Activated T-cell treated with anti-CD3 and anti-CD28 coated beads for 48 hours (primary cell): ENCODE results near the gene HNRNPA3.
"Not testable (repeated sequence)": the region's sequence is repeated elsewhere in the genome, so short reads cannot be mapped to it uniquely, and the experiment has no call there.

Experiments used
- DNase-seq: peaks from one replicate; pipeline ENCODE4 v3.0.0-alpha.2; 2020; ENCODE audit warnings: low read depth

The HNRNPA3 gene

DNA sequence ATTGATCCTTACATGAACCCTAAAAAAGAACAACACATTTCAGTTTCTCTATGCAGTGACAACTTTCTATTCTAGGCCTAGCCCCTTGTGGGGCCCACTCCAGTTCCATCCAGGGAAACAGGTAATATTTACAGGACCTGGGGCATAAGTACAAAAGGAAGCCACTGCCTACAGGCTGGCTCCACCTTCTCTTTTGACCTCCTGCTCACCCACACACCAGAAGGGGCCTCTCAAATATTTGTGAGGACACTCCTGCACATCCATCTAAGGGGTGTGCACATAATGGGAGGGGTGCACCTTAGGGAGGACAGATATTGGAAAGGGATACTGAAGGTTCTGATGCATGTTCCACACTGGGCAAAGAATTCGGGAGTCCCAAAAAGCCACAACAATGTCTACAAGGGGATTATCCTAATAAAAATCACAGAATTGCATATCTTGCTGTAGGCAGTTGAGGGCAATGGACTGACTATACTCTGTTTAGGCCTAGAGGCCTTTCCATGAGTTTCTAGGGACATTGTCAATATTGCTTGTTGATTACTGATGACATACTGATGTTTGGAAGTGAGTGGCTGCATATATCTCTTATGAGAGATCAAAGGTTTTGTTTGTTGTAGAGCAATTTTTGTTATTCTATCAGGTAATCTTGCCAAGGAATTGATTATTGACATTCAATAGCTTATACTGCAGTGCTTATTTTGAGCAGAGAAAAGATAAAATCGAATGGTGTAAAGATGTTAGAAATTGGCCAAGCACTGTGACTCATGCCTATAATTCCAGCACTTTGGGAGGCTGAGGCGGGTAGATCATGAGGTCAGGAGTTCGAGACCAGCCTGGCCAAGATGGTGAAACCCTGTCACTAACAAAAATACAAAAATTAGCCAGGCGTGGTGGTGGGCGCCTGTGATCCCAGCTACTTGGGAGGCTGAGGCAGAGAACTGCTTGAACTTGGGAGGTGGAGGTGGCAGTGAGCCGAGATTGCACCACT, 23.8 kb upstream of the HNRNPA3 start:
- DNase-seq: no peak

DNA sequence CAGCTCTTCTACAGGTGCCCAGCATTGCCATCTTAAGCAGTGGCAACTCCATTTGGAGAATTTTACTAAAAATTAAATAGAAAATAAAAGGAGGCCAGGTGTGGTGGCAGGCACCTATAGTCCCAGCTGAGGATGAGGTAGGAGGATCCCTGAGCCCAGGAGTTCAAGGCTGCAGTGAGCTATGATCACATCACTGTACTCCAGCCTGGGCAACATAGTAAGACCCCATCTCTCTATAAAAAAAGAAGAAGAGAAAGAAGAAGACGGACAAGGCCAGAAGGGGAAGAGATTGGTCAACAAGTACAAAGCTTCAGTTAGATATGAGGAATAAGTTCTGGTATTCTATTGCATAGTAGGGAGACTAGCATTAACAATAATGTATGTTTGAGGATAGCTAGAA, 21.7 kb upstream of the HNRNPA3 start:
- no peak for DNase-seq

DNA sequence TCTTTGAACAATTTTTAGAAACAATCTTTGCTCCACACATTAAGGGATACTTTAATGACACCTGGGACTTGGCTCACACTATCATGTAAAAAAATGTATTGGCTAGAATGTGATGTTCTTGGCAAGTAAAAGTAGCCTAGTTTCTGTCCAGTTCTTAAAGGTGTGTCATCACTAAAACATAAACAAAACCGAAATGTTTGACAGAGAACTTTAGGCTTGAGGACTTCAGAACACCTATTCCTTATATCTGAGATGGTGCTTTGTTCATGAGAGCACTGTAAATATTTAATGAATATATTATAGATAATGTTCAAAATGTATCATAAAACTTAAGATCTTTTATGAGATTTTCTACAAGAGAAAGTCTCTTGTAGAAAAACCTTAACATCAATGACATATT, 19.8 kb upstream of the HNRNPA3 start:
- DNase-seq: no peak

DNA sequence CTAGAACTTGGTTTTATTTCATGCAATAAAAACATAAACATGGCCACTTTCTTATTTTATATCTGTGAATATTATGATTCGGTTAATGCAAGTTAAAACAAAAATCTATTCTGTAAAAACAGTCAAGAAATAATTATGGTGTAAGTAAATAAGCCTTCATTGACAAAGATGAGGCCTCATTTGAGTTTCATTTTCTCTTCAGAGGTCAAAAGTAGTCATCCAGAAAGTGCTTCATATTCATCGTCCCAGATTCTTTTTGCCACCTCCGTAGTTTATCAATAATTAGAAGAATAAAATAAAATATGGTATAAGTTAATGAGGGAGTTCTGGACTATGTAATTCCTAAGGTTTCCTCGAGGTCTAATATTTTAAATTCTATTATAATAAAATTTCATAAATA, 19.4 kb upstream of the HNRNPA3 start:
- DNase-seq: no peak

DNA sequence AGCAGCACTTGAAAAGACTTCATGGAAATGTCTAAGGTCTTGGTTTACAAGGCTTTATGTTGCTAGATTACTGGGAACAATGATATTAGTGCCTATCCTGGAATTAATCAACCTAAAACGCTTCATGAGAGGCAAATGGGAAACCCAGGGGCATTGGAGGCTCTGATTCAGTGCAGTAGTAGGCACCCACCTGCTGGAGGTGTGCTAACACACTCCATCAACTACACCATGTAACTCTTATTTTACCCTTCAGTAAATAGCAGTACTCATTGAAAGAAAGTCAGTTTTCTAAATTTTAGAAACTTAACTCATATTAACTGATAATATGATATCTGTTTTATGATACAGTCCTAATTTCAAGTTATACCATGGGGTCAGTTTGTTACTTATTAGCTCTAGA, 17.4 kb upstream of the HNRNPA3 start:
- no peak for DNase-seq

DNA sequence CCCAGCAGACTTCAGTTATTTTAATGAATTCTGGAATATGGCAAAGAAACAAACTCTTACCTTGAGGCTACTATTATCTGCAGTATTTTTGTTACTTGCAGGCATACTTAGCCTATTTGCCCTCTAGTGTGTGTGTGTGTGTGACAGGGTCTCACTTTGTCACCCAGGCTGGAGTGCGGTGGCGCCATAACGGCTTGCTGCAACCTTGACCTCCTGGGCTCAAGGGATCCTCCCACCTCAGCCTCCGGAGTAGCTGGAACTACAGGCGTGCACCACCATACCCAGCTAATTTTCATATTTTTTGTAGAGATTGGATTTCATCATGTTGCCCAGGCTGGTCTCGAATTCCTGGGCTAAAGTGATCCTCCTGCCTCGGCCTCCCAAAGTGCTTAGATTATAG, 12.2 kb upstream of the HNRNPA3 start:
- not testable (repeated sequence) for DNase-seq

DNA sequence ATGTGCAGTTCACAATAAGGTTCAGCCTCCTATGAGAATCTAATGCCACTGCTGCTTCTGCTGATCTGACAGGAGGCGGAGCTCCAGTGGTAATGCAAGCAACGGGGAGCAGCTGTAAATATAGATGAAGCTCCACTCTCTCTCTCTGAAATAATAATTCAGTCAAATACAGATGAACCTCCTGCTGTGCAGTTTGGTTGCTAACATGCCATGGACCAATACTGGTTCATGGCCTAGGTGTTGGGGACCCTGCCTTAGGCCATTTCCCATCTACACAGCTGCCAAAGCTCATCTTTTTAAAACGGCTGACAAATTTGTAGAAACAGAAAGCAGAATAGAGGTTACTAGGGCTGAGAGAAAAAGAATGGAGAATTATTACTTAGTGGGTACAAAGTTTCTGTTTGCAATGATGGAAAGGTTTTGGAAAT, 10.7 kb upstream of the HNRNPA3 start:
- no peak for DNase-seq

DNA sequence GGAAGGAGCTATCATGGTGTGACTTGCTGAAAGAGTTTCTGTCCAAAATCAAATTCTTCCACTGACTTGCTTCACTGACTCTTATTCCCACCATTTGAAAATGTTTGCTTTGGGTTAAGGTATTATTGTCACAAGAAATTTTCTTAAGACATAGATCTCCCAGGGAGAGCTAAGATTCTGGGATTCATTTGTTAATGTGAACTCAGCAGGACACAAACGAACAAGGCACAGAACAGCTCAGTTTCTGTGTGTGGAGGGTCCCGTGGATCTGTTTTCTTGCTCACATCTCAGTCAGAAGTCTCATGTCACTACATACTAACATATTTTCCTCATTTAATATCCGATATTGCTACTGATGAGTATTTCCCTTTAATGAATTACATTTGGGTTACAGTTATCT, 8.2 kb upstream of the HNRNPA3 start:
- DNase-seq: no peak

DNA sequence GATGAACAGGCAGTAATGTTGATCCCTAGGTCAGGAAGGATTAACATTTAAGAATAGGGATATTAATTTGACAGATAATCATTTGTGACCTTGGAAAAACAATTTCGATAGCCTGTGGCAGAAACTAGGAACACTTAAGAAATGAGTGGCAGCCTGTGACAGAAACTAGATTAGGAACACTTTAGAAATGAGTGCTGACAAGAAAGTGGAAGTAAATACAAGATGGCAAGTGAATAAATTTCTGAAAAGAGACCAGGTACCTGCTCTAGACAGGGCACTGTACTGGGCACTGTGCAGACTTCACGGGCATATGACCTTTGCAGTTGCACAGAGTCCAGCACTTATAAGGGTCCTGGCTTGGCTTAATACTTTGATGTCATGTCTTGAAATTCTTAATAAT, 5.5 kb upstream of the HNRNPA3 start:
- DNase-seq: no peak

DNA sequence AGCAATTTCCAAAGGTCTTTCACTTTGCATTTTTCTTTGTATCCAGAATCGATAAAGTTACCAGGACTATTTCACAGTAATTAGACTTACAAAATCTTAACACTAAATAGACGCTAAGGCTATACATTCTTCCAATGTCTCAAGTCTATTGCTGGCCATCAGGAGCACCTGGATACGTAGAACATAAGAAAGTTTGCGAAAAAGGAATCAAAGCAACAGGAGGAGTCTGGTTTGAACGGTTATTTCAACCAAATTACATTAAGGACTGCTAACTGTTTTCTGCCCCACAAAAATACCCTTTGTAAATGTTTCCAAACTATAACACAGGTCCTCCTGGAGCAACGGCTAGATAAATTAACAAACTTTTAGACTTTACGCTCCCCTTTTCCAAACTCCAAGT, 1.4 kb upstream of the HNRNPA3 start:
- DNase-seq: no peak

DNA sequence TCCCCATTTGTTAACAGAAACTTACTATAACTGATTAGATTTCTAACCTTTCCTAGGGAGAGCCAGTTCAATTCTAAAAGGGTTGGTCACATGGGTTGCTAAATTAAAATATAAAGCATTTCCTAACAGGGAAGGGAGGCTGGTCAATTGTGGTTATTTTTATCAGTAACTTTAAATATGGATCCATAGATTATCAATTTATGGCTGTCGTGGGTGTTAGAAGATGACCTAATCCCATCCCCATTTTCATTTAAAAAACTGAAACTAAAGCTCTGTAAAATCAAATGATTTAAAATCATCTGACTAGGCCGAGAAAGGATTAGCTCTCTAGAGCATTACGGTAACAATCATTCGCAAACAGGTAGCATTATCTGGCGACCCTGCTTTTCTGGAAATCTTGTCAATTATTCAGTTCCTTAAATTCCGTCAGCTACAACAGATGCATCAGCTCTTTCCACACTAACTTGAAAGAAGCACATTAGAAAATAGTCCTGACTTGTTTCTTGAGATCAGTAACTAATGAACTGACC, 953 bp upstream of the HNRNPA3 start:
- no peak for DNase-seq

DNA sequence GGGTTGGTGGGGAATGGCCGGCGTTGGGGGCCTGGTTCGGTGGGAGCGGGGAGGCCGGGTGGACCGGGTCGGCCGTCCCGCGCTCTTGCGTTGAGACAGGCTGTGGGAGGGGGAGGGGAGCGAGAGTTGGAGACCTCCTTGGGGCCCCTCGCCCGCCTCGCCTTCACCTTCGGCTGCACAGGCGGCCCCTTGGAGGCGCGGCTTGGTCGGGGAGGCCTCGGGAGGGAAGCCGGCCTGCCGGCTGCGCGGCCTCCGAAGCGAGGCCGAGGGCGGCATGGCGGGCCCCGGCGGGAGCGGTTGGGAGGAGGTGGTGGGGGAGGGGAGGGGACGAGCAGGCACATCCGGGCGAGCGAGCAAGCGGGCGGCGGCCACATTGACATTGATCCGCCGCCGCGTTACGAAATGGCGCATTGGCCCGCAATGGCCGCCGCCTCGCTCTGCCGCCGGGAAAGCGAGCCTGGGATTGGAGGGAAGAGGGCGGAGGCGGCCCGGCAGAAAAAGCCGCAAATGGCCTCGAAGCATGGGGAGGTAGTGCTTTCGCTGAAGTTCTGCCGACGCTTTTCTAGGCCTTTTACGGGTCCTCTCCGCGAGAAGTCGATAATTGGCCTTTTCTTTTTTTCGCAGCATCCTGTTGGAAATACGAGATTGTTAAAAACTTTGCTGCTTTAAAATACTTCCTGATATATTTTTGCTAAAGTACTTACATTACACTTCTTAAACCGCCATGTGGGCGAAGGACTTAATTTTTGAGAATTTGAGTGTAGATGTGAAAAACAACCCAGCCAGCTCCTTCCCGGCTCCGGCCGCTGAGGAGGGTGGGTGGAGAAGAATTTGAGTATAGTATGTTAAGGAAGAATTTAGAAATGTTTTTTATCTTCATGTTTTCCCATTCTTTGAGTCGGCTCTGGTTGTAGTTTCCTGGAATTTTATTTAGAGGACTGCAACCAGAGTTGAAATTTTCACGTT, 580 bp downstream of the HNRNPA3 start:
- DNase-seq: peak; percentile 91

DNA sequence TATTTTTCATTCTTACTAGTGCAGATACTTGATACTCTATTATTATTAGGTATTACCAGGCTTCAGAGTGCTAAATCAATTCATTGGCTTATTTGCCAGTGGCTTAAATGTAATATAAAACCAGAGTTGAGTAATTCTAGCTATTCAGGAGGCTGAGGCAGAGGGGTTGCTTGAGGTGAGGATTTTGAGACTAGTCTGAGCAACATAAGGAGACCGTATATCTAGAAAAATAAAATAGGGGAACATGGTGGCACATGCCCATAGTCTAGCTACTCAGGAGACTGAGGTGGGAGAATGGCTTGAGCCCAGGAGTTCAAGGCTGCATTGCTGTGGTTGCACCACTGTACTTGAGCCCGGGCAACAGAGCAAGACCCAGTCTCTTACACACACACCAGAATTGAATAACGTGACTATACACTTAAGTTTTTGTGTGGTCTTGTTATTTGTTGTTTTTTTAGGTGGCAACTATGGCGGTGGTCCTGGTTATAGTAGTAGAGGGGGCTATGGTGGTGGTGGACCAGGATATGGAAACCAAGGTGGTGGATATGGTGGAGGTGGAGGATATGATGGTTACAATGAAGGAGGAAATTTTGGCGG, 4.8 kb downstream of the HNRNPA3 start:
- DNase-seq: no peak

DNA sequence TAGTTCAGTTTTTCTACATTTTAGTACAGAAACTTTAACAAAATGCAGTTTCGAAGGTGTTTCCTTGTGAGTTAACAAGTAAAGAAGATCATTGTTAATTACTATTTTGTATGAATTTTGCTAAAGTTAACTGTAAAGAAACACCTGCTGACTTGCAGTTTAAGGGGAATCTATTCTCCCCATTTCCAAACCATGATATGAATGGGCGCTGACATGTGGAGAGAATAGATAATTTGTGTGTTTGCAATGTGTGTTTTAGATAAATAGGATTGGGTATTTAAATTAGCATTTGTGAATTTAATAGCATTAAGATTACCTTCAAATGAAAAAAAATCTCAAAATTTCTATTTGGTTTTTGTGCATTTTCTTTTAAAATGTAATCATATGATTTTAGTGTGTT, 7.2 kb downstream of the HNRNPA3 start:
- DNase-seq: not testable (repeated sequence)

DNA sequence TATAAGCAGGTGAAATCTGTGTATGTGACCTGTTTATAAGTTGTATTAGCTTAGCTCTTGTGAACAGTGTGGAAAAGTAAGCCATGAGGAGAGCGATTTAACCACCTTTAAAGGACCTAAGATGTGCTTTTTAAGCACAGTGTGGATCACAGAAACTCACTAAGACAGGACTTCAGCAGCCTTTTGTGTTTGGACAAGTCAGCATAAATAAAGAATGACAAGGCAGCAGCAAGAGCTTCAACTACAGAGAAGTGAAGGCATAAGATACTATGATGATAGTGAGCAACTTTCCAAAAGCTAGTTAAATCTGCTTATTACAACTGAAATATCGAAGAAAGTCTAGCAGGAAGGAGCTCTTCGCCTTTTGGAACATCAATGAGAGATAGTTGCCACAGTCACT, 8.9 kb downstream of the HNRNPA3 start:
- no peak for DNase-seq

DNA sequence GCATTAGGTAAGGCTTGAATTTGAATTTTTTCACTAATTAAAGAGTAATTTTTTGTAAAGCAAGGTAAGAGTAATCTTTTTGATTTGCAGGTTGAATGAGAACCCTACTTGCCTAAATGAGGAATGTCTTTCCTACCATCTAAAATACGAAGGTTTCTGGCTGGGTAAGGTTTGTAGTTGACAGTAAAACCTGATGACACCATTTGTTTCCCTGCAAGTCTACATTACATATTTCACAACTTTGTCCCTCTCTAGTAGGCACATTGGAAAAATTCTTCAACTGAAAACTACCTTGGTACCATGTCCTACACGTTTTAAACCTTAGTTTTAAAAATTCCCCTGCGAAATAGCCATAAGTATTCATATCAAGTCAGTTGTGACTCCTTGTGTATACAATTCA, 9.4 kb downstream of the HNRNPA3 start:
- no peak for DNase-seq

DNA sequence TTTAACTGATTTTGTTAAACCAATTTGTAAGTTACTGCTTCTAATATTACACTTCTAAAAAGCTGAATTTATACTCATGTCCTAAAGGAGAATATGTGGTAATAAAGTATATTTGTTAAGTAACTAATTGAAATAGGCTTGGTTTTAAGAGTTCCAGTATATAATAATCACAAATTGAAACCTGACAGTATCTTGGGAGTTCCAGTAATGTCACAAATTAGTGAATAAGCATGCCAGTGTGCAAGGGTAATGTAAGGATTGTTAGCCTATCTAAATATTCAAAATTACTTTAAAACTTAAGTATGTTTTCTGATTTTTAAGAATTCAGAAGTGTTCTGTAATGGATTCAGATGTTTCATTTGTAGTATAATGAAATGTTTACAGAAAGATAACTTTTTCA, 10.8 kb downstream of the HNRNPA3 start:
- DNase-seq: not testable (repeated sequence)

DNA sequence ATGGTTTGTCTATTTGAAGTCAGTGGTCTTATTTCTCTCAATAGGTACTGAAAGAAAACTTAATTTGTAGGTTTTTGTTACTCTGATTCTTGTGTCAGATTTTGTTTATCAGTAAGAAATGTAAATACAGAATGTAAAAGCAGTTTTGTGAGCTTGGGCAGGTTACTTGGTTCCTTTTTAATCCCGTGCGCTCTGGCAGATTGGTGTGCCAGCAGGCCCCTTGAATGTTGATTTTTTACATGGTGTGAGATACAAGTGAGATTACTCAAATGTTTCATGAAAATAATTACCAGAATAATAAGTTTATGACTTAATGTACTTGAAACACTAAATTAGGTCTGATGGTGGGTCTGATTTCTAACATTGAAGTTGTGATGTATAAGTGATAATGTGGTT, 13.4 kb downstream of the HNRNPA3 start:
- no peak for DNase-seq

DNA sequence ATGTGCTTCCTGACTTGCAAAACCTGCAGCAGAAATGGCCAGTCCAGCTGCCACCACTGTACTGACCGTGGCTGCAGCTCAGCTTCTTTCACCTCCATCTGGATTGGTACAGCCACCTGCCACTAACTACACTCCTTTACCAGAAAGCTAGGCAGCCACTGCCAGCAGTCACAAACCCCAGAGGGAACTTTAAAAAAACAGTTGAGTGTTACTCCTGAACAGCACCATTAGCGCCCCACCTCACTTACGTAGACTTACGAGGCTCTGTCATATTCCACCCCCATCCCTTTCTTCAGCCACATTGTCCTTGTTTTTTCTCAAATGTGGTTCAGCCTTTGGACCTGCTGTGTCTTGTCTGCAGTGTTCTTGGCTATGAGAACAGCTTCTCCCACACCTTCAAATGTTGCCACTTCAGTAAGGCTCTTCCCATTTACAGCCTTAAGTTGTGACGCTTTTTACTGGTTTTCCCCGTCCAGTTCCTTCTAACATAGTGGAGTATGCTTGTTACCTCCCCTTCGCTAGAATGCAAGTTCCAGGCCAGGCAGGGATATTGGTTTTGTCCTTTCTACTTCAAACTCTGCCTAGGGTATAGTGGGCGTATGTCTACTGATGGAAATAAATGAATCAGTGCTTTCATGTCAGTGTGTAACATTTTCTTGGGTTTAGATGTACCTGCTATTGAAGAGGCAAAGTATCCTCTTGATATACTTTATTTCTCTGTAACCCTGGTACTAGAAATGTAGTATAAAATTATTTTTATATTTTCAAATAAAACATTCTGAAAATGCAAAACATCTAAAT, 17.0 kb downstream of the HNRNPA3 start:
- no peak for DNase-seq

DNA sequence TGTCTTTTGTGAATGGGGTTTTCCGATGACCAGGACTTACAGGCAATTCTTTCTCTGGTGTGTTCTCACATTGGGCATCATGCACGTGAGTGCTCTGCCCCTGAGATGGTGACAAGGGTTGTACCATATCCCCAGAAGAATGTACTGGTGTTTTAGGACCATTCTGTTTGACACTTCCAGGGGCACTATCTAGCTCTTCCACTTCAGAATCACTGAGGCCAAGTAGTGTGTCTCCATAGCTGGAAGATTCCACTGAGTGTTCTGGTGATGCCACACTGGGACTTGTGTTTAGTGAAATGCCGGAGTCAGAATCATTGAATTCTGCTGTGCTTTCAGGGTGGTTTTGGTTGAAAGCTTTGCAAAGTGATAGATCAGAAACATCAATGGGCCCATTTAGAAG, 18.7 kb downstream of the HNRNPA3 start:
- DNase-seq: no peak

DNA sequence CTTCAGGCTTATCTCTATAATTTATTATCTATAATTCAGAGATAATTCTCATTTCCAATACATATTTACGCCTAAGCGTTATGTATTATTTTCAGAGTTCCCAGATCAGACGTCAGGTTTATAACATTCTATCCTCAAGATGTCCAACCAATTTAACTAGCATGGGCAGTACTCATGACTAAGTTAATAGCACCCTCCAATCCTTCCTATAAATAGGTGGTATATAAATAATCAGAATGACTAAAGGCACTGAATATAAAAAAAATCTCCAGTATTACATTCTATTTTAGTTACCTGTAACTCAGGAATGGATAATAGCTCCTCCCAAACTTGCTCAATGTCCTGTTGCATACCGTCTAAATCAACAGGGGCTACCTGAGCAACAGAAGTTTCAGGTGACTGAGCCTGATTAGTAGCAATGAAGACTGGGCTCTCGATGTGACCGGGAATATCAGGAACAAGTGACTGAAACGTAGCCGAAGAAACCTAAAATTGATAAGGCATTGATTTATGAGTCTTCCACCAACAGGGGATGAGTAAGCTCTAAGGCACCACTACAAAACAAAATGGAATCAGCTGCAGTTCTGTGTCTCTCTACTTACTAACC, 19.6 kb downstream of the HNRNPA3 start:
- DNase-seq: no peak
